Motor neuron (in vitro differentiated cells): Measurements from ENCODE around the gene NPAS1. TPM values are rescaled to one million over a fixed set of nuclear protein-coding genes. Genes with fewer than 3 reads are reported as not detected.
"Not testable (repeated sequence)": the region's sequence is repeated elsewhere in the genome, so short reads cannot be mapped to it uniquely, and the experiment has no call there.

Source experiments
- ATAC-seq, 8 experiments: fragments of 200-7000 bp; cut with Tn5 transposase; replicated peaks in 6 of 8; 2 replicates each; pipeline ENCODE4 v1.8.0; 2021; ENCODE audit warnings: mild to moderate bottlenecking in 8 of 8, moderate library complexity in 8 of 8
- H3K27ac ChIP-seq, 2 donors: fragments of 250-450 bp; sonication (Bioruptor Pico); 2 replicates each; pipeline ENCODE4 v1.9.0; 2021; ENCODE audit warnings: antibody characterized with exemption in 2 of 2, mild to moderate bottlenecking in 2 of 2, moderate library complexity in 1 of 2
- H3K4me1 ChIP-seq, 2 donors: fragments of 250-450 bp; sonication (Bioruptor Pico); replicated peaks in 1 of 2; 2 replicates each; pipeline ENCODE4 v1.6.1; 2021; ENCODE audit warnings: antibody characterized with exemption in 2 of 2, mild to moderate bottlenecking in 2 of 2, moderate library complexity in 1 of 2
- H3K4me3 ChIP-seq, 5 donors: fragments of 250-450 bp; sonication (Bioruptor Pico); 2 replicates each; pipeline ENCODE4 v1.9.0; 2021; ENCODE audit warnings: antibody characterized with exemption in 5 of 5, mild to moderate bottlenecking in 5 of 5, moderate library complexity in 4 of 5
- WGBS, 10 experiments: fragments of 450-650 bp; shearing (Covaris generic); methylation state at CpG; one replicate each; pipeline ENCODE4 v1.0.0; 2022; 5-methylcytosine and 5-hydroxymethylcytosine counted together
- in situ Hi-C, 9 experiments: fragments of 400-800 bp; cut with MboI; loops; one replicate each; pipeline ENCODE4 v1.15.0; 2021; ENCODE audit warnings: low sequenced_read_pairs in 9 of 9, low pct_unique_long_range_greater_than_20kb in 2 of 9; ENCODE audit not compliant: unreplicated experiment in 9 of 9
- total RNA-seq, 8 experiments: library from RNA; unstranded; fragments of 300-600 nt; gene quantifications; 2 replicates each; pipeline versions ENCODE4 v1.2.3 to v1.2.4, GENCODE V29; 2022

Gene NPAS1
- total RNA-seq, 8 experiments from 2014 or later = 0.63 to 3.8 (median 1.6) TPM

DNA sequence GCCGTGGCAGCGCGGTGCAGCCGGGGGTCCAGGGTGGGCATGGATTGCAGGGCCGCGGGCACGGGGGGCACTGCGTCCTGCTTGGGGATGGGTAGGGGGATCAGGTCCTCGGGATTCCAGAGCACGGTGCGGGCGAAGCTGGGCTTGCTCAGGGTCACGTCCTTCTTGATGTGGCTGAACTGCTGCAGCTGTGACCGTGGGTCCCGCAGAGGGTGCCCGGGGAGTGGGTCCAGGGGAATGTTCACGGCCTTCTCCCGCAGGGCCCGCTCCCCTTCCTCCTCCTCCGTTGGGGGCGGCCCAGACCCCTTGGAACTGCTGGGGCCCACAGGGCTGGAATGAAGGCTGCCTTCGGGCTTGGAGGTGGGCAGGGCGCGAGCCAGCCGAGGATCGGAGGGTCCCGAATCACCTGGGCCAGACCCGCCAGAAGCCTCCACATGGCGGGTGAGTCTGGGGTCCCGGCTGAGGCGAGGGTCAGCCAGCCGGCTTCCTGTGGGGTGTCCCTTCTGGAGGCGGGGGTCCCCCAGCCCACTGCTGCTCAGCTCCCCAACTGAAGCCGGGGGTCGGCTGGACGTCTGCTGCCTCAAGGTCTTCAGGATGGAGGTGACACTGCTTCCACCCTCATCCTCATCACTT lies 47.7 kb downstream of the NPAS1 start:
- Histone ChIP-seq H3K4me1 (no peaks in the 10 kb centered on the region), H3K27ac (no peak overlapping the region), H3K4me3 (no peak overlapping the region)
- peak in 4 of 8 experiments; percentile 11 to 16 (median 12) for ATAC-seq
- 93% methylated on average over 3 of the region's 36 CpGs; no CpG with 5 or more reads in 9 of the 10 experiments for WGBS, 10 experiments
- in situ Hi-C loops = no loop called here

DNA sequence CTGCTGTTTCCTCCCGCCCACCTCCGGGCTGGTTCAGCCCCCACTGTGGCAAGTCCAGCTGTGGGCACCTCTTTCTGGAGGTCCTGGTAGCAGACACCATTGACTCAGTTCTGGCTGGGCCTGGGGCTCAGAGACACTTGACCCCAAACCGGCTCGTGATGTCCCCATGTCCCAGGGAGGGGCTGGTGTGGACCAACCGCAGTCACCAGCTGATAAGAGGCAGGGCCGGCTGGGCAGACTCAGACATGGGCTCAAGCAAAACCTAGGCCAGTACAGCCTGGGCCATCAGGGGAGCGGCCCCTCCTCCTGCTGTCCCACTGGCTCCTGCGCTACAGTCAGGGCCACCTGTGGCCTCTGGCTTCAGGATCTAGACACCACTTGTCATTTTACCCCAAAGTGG lies 48.6 kb downstream of the NPAS1 start:
- ATAC-seq = no peak
- 47 to 100% (median 86%) methylated on average over 1 to 3 of the region's 8 CpGs; no CpG with 5 or more reads in 4 of the 10 experiments for WGBS, 10 experiments
- in situ Hi-C loops = no loop called here

DNA sequence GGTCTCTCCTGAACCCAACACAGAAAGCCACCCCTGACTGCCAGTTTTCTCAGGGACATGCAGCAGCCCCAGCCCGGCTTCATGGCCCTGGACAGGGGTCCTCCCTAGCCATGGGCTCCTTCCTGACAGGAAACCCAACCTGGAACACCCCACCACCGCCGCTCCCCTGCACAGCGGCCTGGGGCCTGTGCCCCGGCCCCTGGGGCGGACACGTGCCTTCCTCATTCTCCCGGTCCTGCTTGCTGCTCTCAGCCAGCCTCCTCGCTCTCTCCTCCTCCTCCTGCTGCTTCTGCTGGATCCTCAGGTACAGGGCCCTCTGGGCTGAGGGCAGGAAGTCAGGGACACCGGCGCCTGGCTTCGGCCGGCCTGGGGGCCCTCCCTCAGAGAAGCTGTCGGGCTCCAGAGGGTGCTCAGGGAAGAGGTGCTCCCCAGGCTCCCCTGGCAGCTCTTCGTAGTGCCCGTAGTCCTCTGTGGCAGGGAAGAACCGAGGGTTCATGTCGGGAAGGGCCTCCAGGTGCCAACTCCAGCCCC lies 49.3 kb downstream of the NPAS1 start:
- no peak overlapping the region for H3K4me3 ChIP-seq
- 96 to 100% methylated on average over 1 to 3 of the region's 18 CpGs; no CpG with 5 or more reads in 8 of the 10 experiments for WGBS, 10 experiments
- no peaks in the 10 kb centered on the region for H3K4me1 ChIP-seq
- in situ Hi-C loops = no loop called here
- no peak for ATAC-seq
- no peak overlapping the region for H3K27ac ChIP-seq

More for the DNA sequence above, 48.6 kb downstream of the NPAS1 start:
- Histone ChIP-seq H3K4me3 (no peak overlapping the region), H3K4me1 (no peaks in the 10 kb centered on the region), H3K27ac (no peak overlapping the region)

DNA sequence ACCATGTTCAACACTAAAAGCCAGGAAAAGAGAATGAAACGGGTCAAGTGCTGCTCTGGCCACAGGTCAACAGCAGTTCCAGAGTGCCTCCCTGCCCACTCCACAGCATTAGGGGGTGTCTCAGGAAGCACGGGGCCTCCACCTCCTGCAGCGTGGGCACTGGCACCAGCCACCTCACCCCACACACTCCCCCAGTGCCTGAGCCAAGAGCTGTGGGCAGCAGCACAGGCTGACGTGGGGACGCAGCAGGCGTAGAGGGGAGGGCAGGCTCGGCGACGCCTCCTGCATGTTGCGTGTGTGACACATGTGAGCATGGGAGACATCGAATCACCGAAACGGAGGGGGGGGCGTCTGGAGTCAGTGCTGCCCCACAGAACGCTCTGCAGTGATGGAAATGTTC lies 50.2 kb downstream of the NPAS1 start:
- Histone ChIP-seq H3K4me3 (no peak overlapping the region), H3K27ac (no peak overlapping the region), H3K4me1 (no peaks in the 10 kb centered on the region)
- in situ Hi-C loops = loop anchor here in 1 of 9 experiments (10.0 kb wide), 1 partner anchor 55 kb away; no protein-coding TSS in a partner anchor
- WGBS, 10 experiments = 70 to 84% (median 81%) methylated on average over 2 to 11 of the region's 15 CpGs; no CpG with 5 or more reads in 6 of the 10 experiments
- ATAC-seq = no peak

DNA sequence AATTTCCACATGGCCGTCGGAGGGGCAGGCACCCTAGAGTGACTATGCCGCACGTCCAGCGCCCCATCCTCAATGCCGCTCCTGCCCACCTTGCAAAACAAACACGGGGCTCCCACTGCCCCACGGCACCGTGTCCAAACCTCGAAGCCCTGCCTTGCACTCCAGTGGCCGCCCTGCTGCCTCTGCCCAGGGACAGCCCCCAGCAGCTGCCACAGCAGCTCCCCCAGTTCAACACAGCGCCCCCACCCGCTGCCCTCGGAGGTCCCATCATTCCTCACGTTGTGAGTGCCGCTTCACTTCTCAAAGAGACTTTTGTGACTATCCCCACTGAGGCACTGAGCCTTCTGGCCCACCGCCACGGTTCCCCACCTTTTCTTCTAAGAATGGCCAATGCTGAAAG lies 51.1 kb downstream of the NPAS1 start:
- Histone ChIP-seq H3K4me3 (no peak overlapping the region), H3K4me1 (no peaks in the 10 kb centered on the region), H3K27ac (no peak overlapping the region)
- in situ Hi-C loops = loop anchor here in 1 of 9 experiments (10.0 kb wide), 1 partner anchor 54 kb away; no protein-coding TSS in a partner anchor
- 20 to 100% (median 94%) methylated on average over 1 to 9 of the region's 18 CpGs; no CpG with 5 or more reads in 5 of the 10 experiments for WGBS, 10 experiments
- no peak for ATAC-seq

DNA sequence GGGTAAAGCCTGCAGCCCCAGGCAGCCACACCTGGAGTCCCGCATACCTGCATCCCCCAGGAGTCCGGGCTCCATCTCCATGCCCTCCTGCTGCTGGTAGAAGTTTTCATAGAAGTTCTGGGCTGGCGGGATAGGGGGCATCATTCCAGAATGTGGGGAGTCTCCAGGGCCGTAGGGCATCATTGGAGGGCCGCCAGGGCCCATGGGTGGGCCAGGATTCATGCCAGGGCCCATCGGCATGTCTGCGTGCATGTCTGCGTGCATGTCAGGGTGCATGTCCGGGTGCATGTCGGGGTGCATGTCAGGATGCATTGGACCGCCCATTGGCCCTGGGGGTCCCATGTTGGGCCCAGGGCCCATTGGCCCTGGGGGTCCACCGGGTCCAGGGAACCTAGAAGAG lies 52.1 kb downstream of the NPAS1 start:
- 70 to 100% (median 91%) methylated on average over 2 to 6 of the region's 12 CpGs; no CpG with 5 or more reads in 7 of the 10 experiments for WGBS, 10 experiments
- Histone ChIP-seq H3K4me1 (no peaks in the 10 kb centered on the region), H3K4me3 (no peak overlapping the region), H3K27ac (no peak overlapping the region)
- in situ Hi-C loops = loop anchor here in 1 of 9 experiments (10.0 kb wide), 1 partner anchor 53 kb away; no protein-coding TSS in a partner anchor
- ATAC-seq = no peak

DNA sequence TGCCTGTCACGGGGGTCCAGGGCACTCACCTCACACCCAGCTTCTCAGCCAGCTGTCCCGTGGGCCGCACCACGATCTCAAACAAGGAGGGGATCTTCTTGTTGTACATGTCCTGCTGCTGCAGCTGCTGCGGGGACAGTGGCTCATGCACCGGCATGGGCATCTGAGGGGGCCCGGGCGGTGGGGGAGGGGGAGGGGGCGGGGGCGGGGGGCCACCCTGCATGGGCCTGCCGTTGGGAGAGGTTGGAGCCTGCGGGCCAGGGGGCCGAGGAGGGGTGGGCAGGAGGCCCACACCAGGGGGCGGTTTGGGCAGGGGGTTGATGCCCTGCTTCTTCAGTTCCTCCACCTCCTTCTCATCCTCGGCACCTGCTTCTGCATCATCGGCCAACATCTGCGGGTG lies 52.7 kb downstream of the NPAS1 start:
- no peak for ATAC-seq
- no peak overlapping the region for H3K4me3 ChIP-seq
- H3K27ac ChIP-seq = no peak overlapping the region
- H3K4me1 ChIP-seq = no peaks in the 10 kb centered on the region
- 83 to 100% methylated on average over 3 of the region's 17 CpGs; no CpG with 5 or more reads in 8 of the 10 experiments for WGBS, 10 experiments
- in situ Hi-C loops = loop anchor here in 1 of 9 experiments (10.0 kb wide), 1 partner anchor 52 kb away; no protein-coding TSS in a partner anchor

DNA sequence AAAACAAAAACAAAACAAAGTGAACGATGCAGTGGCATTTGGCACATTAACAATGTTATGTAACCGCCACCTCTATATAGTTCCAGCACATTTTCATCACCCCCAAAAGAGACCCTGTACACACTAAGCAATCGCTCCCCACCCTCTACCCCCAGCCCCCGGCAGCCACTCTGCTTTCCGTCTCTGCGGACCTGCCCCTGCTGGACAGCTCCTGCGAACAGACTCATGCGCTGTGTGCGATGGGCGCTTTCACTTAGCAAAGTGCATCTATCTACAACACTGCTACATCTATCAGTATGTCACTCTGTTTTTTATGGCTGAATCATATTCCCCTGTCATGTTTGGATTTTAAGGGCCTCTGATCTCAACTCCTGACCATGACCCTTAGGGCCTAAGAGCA lies 53.9 kb downstream of the NPAS1 start:
- Histone ChIP-seq H3K4me1 (no peaks in the 10 kb centered on the region), H3K4me3 (no peak overlapping the region), H3K27ac (no peak overlapping the region)
- WGBS, 10 experiments = 60 to 100% (median 83%) methylated on average over 1 to 4 of the region's 10 CpGs; no CpG with 5 or more reads in 6 of the 10 experiments
- no peak for ATAC-seq
- in situ Hi-C loops = loop anchor here in 1 of 9 experiments (10.0 kb wide), 1 partner anchor 51 kb away; no protein-coding TSS in a partner anchor

DNA sequence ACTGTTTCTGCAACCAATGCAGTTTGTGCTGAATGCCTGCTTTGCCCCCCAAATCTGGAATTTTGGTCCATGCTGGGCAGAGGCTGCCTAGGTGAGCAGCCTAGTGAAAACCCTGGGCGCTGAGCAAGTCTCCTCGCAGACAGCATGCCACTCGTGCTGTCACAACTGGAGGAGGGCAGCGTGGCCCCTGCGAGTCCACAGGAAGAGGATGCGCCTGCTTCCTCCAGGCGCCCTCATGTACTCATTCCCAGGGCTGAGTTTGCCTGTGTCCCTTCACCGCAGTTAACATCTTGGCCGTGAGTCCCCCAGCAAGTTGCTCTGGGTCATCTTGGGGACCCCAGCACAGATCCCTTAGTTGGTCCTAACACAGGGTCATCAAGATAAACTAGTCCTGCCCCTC lies 55.0 kb downstream of the NPAS1 start:
- H3K4me3 ChIP-seq = no peak overlapping the region
- 82 to 100% (median 100%) methylated on average over 1 to 6 of the region's 9 CpGs; no CpG with 5 or more reads in 4 of the 10 experiments for WGBS, 10 experiments
- ATAC-seq = no peak
- in situ Hi-C loops = loop anchor here in 1 of 9 experiments (10.0 kb wide), 1 partner anchor 50 kb away; no protein-coding TSS in a partner anchor
- H3K27ac ChIP-seq = no peak overlapping the region
- no peaks in the 10 kb centered on the region for H3K4me1 ChIP-seq

DNA sequence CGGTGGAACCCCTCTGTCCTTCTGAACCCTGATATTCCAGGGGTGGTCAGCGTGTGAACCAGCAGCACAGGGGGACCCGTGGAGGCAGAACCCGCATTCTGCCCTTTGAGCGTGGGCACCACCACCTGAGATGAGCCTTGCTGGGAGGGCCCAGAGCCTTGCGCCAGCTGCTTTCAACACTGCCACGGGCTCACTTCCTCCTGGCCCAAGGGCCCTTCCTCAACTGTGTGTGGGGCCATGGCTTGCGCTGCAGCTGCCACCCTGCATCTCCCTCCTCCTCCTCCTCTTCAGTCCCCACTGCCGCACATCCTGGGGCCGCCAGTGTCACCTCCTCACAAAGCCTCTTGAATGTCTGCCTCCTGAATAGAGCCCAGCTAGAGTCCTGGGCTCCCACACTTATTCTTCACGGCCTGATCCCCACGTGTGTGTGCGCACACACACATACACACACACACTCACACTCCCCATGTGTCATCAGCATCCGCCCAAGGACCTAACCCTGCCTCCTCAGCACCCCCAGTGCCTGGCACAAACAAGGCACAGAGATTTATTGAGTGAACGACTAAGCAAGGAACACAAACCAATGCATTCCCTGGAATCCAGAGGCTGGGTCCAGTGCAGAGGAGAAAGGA lies 55.7 kb downstream of the NPAS1 start:
- WGBS, 10 experiments = 37 to 100% (median 93%) methylated on average over 1 to 7 of the region's 15 CpGs; no CpG with 5 or more reads in 2 of the 10 experiments
- in situ Hi-C loops = loop anchor here in 1 of 9 experiments (10.0 kb wide), 1 partner anchor 50 kb away; no protein-coding TSS in a partner anchor

DNA sequence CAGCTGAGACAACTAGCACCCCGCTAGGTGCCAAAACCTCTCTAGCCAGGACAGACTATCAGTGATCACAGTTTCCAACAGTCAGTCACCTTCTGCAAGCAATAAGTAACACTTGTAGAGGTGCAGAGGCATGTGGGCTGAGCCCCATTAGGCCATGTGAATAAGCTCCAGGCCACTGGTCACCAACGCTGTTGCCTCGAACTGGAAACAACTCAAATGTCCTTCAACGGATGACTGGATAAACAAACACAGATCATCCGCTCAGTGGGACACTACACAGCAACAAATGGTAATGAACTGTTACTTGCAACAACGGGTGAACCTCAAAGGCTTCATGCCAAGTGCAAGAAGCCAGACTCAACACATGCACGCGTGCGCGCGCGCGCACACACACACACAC lies 56.3 kb downstream of the NPAS1 start:
- ATAC-seq = peak in 3 of 8 experiments; percentile 43 to 46 (median 44)
- in situ Hi-C loops = loop anchor here in 1 of 9 experiments (10.0 kb wide), 1 partner anchor 49 kb away; no protein-coding TSS in a partner anchor
- H3K4me3 ChIP-seq = no peak overlapping the region
- H3K27ac ChIP-seq = no peak overlapping the region
- no peaks in the 10 kb centered on the region for H3K4me1 ChIP-seq
- WGBS, 10 experiments = 40 to 100% (median 78%) methylated on average over 1 to 12 of the region's 13 CpGs; no CpG with 5 or more reads in 2 of the 10 experiments

More for the DNA sequence above, 55.7 kb downstream of the NPAS1 start:
- peak in 2 of 8 experiments; percentile 5 to 6 for ATAC-seq
- Histone ChIP-seq H3K27ac (no peak overlapping the region), H3K4me1 (no peaks in the 10 kb centered on the region), H3K4me3 (no peak overlapping the region)

DNA sequence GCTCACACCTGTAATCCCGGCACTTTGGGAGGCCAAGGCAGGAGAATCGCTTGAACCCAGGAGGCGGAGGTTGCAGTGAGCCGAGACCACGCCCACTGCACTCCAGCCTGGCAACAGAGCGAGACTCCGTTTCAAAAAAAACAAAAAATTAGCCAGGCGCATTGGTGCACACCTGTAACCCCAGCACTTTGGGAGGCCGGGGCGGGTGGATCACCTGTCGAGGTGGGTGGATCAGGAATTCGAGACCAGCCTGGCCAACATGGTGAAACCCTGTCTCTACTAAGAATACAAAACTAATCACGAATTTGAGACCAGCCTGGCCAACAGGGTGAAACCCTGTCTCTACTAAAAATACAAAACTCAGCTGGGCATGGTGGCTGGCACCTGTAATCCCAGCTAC lies 58.7 kb downstream of the NPAS1 start:
- 95 to 99% (median 97%) methylated on average over 5 to 10 of the region's 13 CpGs; no CpG with 5 or more reads in 4 of the 10 experiments for WGBS, 10 experiments
- H3K4me1 ChIP-seq, ATAC-seq, H3K27ac ChIP-seq, H3K4me3 ChIP-seq: not testable (repeated sequence)
- in situ Hi-C loops = loop anchor here in 1 of 9 experiments (10.0 kb wide), 1 partner anchor 46 kb away; no protein-coding TSS in a partner anchor

DNA sequence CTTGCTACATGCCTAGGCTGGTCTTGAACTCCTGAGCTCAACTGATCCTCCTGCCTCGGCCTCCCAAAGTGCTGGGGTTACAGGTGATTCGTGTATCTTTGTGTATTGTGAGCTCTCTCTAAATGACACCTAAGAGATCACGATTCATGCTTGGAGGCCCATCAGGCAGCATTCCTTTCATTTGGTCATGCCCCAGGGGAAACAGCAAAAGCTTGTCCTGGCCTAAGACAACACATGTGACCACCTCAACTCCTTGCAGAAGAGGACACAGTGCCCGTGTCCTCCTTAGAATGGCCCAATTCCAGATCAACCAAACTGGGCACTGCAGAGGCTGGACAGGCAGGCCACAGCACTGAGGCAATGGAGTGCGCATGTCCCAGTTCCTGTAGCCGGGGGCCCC lies 61.5 kb downstream of the NPAS1 start:
- no peaks in the 10 kb centered on the region for H3K4me1 ChIP-seq
- ATAC-seq = no peak
- H3K4me3 ChIP-seq = no peak overlapping the region
- in situ Hi-C loops = no loop called here
- H3K27ac ChIP-seq = no peak overlapping the region
- 48 to 100% (median 86%) methylated on average over 1 to 4 of the region's 6 CpGs; no CpG with 5 or more reads in 3 of the 10 experiments for WGBS, 10 experiments
